Measurements from ENCODE around the gene FTO.
"Not testable (repeated sequence)": the region's sequence is repeated elsewhere in the genome, so short reads cannot be mapped to it uniquely, and the experiment has no call there.

Gene FTO

DNA sequence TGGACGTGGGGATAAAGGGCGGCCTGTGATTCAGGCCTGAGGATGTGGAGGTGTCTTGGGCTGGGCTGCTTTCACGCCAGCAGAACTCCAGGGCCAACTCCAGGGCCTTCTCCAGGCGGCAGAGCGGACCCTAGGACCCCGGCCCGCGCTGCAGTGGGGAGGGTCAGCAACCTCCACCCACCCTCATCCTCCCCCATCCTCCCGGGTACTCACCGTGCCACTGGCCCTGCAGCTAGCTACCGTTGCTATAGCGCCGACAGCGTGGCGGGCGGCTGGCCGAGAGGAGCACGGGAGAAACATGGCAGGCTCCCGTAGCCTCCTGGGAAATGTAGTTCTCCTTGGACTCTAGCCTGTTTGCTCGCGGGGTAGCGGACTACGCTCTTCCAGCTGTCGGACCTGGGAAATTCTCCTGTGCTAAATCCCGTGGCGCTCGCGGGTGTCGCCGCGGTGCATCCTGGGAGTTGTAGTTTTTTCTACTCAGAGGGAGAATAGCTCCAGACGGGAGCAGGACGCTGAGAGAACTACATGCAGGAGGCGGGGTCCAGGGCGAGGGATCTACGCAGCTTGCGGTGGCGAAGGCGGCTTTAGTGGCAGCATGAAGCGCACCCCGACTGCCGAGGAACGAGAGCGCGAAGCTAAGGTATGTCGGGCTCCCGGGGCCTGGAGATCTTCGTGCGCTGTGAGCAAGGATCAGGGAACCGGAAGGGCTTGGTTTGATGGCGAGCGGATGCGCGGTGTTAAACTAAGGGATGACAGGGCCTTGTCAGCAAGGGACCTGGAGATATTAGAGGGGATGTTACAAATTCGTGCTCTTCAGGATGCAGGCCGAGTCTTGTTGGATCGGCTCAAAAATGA lies at the start of gene FTO, which contains the start of gene RPGRIP1L:
Gene FTO, plus strand, starts transcription at position 567 of the 855 bp plus-strand sequence.
Gene RPGRIP1L, minus strand, starts transcription at position 270 of the 855 bp plus-strand sequence. CDS start 3,136 bp downstream, outside the sequence.
- peak; percentile 98 for DNase-seq

GRCh38 chr16:53654946-53655345 lies 49.0 kb upstream of the FTO start:
- DNase-seq: no peak

DNA sequence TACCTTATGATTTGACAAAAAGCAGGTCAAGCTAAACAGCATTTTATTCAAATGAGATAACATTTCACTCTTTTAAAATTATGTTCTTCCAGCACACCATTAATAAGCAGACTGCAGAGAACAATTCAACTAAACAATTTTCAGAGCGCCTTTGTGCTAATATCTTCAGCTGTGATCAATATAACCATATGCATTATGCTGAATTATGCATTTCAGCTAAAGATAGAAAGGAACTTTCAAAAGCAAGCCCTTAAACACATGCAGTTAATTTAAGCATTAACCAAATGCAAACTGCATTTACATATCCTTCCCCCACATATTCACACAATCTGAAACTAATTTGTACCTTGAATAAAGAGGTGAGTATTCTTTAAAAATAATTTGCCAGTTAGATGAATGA lies 41.9 kb upstream of the FTO start:
- DNase-seq: no peak

DNA sequence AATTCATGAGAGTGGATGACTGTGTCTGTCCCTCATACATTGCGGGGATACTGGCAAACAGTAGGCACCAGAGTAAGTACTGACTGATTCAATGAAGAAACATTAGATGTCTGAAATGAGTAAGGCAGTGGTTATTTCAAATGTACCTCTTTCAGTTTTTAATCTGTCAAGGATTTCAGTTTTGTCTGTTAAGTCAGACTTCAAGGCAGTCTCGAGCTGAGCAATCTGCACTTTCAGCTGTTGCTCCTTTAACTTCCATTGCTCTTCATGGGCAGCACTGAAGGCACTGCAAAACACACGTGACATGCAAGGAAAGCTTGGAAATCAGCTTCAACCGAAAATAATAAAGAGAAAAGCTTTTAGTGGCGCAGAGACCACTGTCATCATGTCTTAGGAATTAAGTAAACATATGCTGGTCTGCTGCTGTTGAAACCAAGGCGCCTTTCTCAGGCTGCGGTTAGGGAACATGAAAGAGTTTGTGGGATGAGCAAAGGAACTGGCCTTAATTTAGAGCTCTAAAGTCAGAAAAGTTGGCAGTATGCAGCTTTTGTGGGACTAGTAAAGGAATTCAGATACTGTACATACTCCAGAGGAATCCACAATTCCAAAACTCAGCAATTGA lies 39.1 kb upstream of the FTO start:
- DNase-seq: peak; percentile 93

GRCh38 chr16:53666786-53667415 lies 37.1 kb upstream of the FTO start:
- DNase-seq: peak; percentile 32

DNA sequence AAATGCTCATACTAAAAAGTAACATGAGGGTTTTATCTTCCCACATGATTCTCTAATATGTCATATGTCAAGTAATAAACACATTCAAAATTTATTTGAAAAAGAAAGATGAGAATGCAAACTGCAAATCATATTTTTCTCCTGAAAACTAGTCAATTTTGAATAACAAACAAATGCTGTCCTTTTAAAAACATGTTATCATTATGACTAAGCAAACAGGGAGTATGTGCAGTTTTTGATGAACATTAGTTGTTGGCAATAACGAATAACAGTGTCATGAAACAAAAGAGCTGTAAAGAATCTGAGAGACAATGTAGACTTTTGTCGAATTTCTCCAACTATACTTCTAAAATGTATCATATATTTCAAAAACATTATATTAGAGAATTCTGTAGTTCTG lies 35.1 kb upstream of the FTO start:
- DNase-seq: no peak

DNA sequence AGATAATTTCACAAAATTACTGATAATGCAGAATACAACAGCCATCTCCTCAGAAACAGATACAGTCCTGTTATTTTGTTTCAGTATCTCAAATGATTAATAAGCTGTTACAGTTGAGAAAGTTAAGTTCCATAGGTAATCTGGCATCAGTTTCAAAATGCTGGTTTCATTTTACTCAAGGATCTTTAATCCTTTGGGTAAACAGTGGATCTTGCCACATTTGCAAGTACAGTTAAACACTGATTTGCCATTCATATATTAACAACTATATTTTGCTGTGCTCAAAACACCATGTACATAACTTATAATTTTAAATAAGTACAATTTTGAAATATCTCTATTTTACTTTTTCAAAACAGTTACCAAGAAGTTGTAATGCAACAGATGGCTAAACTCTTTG lies 31.5 kb upstream of the FTO start:
- DNase-seq: no peak

GRCh38 chr16:53673189-53673588 lies 30.8 kb upstream of the FTO start:
- no peak for DNase-seq

- no peak for DNase-seq
Measured at GRCh38 chr16:53678155-53678554, 25.8 kb upstream of the FTO start.

GRCh38 chr16:53678756-53679343 lies 25.1 kb upstream of the FTO start:
- DNase-seq: peak; percentile 9

DNA sequence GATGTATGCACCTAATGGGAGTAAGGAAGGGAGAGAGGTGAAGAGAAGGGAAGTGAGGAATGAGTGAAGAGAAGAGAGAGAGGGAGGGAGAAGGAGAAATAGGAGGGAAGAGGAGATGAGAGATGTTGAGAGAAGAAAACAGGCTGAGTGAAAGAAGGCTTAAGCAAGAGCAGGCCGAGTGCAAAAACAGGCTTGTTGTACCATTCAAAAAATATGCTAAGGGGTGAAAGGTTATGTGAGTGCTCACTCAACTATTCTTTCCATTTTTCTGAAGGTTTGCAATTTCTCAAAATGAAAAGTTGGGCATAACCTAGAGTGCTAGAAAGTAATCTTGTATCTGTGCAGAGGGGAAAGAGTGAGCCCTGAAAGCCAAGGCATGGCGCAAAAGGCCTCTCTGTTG lies 23.2 kb upstream of the FTO start:
- DNase-seq: no peak

GRCh38 chr16:53681354-53681753 lies 22.6 kb upstream of the FTO start:
- DNase-seq: no peak

DNA sequence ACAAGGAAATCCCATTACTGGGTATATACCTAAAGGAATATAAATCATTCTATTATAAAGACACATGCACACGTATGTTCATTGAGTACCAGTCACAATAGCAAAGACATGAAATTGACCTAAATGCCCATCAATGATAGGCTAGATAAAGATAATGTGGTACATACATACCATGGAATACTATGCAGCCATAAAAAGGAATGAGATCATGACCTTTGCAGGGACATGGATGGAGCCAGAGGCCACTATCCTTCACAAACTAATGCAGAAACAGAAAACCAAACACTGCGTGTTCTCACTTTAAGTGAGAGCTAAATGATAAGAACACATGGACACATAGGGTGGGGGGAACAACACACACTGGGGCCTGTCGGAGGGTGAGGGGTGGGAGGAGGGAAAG lies 18.6 kb upstream of the FTO start:
- DNase-seq: not testable (repeated sequence)

- DNase-seq: no peak
Measured at GRCh38 chr16:53686710-53687109, 17.2 kb upstream of the FTO start.

- no peak for DNase-seq
Measured at GRCh38 chr16:53689636-53690035, 14.3 kb upstream of the FTO start.

GRCh38 chr16:53690771-53691170 lies 13.2 kb upstream of the FTO start:
- no peak for DNase-seq

DNA sequence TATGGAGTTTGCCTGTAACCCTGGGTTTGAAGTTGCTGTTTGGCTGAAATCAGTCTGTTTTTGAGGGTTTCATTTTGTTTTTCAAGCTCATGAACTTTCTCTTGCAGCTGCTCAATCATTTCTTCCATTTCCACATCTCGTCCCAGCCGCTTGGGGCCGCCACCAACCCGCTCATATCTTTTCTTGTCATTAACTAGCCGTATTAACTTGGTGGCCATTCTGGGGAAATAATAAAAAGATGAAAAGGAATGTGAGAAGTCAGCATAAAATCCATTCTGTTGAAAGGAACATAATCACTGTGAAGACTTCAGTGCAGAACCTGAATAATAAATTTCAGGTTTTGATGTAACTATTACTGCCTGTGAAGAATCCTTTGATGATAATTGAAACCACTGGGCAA lies 11.8 kb upstream of the FTO start:
- DNase-seq: no peak

DNA sequence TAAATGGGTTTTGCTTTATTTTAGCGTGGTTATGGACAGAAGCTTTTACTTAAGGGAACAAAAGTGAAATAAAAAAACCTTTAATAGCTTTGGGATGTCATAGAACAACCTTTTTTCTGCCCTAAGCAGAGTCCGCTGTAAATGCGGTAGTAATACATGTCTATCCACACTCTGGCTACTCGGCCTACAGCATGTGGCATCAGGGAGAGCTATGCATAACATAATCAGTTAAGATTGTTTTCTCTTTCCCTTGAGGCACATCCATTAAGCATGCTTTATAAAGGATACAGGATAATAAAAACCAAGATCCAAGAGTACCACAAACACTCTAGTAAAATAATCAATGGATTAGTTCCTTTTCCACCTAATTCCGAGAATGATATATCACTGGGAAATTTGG lies 10.6 kb upstream of the FTO start:
- DNase-seq: no peak

GRCh38 chr16:53695070-53695469 lies 8.9 kb upstream of the FTO start:
- DNase-seq: peak; percentile 69

GRCh38 chr16:53698271-53698670 lies 5.7 kb upstream of the FTO start:
- DNase-seq: not testable (repeated sequence)

GRCh38 chr16:53704445-53704813 lies 473 bp downstream of the FTO start:
- DNase-seq: no peak

DNA sequence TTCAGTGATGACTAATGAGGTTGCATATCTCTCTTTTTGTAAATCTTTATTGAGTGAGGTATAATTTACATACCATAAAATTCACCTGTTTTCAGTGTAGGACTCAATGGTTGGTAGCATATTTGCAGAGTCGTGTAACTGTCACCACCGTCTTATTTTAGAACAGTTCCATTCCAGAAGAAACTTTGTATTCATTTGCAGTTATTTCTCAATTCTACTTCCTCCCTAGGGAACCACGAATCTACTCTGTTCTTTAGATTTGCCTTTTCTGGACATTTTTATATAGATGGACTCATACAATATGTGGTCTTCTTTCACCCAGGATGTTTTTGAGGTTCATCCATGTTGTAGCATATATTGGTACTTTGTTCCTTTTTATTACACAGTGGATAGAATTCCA lies 3.7 kb downstream of the FTO start:
- no peak for DNase-seq

DNA sequence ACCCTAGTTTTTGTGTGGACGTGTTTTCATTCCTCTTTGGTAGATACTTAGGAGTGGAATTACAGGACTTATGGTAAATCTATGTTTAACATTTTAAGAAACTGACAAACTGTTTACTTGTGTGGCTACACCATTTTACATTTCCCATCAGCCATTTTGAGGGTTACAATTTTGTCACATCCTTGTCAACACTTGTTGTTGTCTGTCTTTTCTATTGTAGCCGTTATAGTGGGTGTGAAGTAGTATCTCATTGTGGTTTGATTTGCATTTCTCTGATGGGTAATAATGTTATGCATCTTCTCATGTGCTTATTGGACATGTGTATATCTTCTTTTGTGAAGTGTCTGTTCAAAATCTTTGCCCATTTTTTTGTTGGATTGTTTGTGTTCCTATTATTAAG lies 4.5 kb downstream of the FTO start:
- DNase-seq: no peak

DNA sequence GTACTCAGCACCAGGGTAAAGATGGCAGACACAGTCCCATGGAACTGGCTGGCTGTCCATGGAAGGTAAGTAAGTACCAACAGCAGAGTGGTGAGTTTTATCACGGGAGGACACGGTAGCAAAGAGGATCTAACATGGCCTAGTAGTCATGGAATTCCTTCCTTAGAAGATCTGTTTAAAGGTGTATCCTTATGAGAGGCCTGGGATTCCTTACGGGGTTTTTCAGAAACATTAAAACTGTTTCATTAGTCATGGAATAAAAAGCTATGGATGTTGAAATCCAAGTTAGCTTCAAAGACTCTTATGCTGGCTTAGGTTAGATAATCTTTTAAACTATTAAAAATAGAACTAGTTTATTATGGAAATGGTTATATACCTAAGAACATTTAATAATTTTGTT lies 7.4 kb downstream of the FTO start:
- DNase-seq: no peak
